Right kidney (tissue), 1 donor: ENCODE results near the gene GKN1.

Experiments
- DNase-seq: peaks from one replicate; pipeline ENCODE4 v3.0.0-alpha.2; 2016

GKN1 gene

DNA sequence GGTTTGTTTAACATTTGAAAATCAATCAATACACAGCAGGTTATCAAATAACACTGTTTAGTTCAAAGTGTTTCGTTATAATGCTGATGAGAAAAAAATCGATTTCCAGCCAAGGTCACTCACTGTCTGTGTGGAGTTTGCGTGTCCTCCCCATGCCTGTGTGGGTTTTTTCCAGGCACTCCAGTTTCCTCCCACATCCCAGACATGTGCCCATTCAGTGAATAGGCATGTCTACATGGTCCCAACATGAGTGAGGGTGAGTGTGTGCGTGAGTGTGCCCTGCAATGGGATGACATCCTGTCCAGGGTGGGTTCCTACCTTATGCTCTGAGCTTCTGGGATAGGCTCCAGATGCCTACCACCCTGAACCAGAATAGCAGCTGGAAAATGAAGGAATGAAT lies 13.1 kb upstream of the GKN1 start:
- no peak for DNase-seq

DNA sequence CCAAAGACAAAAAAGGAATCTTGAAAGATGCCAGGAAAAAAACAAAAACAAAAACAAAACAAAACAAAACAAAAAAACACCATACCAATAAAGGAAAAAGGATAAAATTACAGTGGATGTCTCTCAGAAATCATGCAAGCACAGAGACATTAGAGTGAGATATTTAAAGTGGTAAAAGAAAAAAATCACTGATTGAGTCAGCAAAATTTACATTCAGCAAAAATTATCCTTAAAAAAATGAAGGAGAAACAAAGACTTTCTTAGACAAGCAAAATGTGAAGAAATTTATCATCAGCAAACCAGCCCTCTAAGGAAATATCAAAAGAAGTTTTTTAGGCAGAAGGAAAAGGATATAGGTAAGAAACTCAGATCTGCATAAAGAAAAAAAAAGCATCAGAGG lies 10.2 kb upstream of the GKN1 start:
- no peak for DNase-seq

DNA sequence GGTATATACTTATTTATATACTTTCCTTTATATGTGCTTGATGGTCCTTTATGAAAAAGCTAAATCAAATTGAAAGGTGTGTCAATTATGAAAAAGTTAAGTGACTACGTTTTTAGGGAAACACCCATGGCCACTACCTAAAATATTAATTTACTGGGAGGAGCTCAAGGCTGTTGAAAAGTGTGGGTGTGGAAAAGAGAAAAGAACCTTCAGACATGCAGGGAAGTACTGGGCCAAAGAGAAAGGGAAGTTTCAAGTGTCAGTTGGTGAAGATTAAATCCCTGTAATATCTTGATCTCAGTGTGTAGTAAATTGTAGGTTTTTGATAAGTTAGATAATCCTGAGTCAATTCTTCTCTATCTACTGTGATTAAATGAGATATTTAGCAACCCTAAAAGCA lies 6.2 kb upstream of the GKN1 start:
- no peak for DNase-seq

DNA sequence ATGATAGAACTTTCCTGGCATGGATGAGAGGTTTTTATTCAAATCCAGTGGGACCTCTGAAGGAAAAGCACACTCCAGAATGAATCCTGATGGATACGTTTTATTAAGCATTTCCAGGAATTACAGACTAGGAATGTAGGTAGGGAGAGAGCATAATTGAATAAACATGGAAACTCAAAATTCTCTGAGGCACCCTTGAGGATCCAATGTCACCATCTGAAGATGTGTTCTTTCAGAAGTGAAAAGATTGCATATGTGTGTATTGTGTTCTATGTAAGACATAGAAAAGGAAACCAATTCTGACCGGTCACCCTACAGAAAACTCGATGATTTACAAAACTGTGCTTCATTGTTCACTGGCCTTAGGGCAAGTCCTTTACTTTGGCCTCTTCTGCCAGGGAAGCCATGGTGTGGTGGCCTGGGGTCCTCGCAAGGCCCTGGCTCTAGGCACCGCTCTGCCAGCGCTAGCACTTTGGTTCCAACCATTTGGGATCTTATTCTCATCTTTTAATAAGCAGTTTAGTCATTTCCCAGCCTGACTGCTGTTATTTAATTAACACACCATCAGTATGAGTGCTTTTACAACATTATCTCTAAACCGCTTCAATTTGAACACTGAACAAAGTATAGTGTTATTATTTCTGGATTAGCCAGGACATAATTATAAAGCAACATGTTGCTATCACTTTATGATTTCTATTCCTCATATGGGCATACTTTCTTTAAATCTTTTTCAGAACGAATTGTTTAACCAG lies 4.5 kb upstream of the GKN1 start:
- DNase-seq: no peak

DNA sequence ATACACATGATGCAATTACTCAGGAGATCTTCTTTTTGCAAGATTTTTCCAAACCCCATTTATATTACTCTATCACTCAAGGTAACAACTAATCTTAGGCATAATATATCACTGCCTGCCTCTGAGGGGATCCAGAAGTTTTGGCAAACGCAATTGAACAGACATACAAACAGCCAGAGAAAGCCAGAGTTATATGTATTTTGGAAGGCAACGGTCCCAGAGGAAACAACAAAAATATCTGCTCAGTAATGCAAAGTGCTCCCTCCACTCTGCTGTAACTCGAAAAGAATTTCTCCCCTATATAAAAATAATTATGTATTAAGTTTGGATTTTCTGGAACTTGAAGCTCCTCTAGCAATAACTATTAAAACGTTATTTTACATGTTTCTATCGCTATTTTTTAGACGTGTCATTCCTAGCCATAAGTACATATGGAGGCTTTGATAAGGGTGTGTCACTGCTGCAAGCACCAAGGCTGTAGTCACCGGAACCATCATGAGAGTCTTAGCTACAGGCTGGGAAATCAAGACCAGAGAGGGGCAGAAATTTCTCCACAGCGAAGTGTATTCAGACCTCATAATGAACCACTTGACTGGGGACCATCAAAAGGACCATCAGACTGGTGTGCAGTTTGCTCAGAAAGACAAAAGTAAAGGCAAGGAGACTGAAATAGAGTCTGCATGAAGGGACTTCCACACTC lies 3.7 kb upstream of the GKN1 start:
- DNase-seq: no peak

- DNase-seq: no peak
Measured at GRCh38 chr2:68971591-68972231, 2.7 kb upstream of the GKN1 start.

DNA sequence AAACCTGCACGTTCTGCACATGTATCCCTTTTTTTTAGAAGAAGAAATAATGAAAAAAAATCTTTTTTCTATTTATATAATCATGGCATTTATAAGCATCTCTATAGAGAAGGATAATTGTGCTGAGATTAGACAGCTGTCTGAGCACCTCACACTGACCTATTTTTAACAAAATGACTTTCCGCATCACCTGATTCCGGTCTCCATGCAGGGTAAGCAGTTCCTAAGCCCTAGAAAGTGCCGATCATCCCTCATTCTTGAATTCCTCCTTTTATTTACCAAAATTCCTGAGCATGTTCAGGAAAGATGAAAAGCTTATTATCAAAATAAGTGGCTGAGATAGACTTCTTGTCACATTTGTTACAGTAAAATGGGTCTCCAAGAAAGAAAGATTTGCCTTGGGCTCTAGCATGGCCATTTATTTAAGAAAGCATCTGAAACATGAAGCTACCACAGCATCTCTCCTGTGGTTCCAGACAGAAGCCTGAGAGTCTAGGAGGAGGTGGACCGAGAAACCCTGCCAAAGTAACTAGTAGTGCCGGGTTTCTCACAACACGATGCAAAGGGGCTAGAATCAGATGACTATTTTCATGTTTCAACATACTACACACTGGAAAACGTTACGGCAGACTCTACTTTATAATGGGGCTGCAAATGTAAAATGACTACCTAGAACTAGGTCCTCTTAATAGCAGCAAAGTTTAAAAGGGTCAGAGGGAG lies 670 bp downstream of the GKN1 start:
- DNase-seq: no peak

- DNase-seq: no peak
Measured at GRCh38 chr2:68975844-68976243, 1.4 kb downstream of the GKN1 start.

GRCh38 chr2:68977453-68977852 lies 3.0 kb downstream of the GKN1 start:
- DNase-seq: no peak

DNA sequence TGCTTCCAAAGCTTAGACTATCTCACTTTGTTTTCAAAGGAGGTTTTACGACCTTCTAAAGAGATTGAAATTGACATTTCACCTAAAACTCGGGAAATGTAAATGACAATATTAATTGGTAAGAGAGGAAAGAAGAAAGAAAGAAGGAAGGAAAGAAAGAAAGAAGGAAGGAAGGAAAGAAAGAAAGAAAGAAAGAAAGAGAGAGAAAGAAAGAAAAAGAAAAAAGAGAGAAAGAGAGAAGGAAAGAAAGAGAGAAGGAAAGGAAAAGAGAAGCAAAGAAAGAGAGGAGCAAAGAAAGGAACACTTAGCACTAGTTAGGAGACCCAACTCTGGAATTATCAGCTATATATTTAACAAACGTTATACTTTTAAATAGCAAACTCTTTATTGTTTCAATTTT lies 3.7 kb downstream of the GKN1 start:
- no peak for DNase-seq

GRCh38 chr2:68980956-68981355 lies 6.5 kb downstream of the GKN1 start:
- DNase-seq: no peak

- DNase-seq: no peak
Measured at GRCh38 chr2:68987021-68987503, 12.6 kb downstream of the GKN1 start.

GRCh38 chr2:68989035-68989434 lies 14.6 kb downstream of the GKN1 start:
- no peak for DNase-seq

- no peak for DNase-seq
Measured at GRCh38 chr2:68992341-68992740, 17.9 kb downstream of the GKN1 start.

GRCh38 chr2:68992933-68993332 lies 18.5 kb downstream of the GKN1 start:
- DNase-seq: no peak

DNA sequence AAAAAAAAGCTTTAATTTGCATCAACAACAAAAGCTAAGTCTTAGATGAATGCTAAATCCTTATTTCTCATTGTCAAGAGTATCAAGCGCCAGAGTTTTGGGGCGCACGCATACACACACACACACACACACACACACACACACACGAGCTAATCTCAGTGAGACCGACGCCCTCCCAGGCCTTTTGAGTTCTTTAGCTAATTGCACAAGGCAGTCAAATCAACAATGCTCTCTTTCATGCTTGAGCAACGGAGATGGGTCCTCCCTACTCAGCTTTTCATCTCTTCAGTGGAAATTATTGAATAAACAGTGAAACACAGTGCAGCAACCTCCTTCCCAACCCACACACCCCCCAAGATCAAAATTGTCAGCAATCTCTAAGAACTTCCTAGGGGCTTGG lies 19.2 kb downstream of the GKN1 start:
- DNase-seq: no peak

DNA sequence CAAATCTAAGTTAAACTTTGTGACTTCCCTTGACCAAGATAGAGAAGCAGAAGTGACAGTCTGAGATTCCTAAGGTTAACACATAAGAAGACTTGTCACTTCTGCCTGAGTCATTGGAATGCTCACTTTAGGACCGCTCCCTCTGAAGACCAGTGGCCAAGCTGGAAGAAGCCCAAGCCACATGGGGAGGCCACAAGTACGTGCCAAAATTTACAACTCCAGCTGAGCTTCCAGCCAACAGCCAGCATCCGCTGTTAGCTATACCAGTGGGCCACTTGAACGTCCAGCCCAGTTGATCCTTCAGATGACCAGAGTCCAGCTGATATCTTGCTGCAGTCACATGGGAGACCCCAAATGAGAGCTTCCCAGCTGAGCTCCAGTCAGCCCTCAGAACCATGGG lies 20.4 kb downstream of the GKN1 start:
- no peak for DNase-seq

DNA sequence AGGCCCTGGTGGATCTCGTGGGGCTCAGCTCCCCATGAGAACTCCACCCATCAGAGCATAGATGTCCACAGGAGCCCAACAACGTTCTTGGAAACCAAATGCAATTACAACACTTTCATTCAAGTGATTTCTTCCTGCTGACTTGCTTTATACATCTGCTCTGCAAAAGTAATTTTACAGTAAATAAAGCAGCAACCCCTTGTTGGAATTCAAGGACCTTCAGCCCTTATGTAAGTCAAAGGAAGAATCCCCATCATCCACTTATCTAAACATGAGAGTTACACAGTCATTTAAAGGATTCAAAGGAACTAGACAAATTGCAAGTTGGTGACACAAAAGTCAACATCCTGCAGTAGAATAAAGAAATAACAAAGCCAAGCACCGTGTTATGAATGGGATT lies 21.5 kb downstream of the GKN1 start:
- no peak for DNase-seq

- no peak for DNase-seq
Measured at GRCh38 chr2:68997401-68997800, 23.0 kb downstream of the GKN1 start.

DNA sequence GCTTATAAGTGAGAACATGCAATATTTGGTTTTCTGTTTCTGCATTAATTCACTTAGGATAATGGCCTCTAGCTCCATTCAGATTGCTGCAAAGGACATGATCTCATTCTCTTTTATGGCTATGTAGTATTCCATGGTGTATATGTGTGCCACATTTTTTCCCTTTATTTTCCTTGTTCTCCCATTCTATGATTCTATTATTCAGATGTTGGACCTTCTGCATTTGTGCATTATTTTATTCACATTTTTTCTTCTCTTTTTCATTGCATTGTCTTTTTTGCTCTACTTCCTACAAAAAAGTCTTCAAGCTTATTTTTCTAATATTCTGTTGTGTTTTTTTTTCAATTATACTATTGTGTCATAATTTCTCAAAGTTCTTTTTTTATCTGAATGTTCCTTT lies 27.4 kb downstream of the GKN1 start:
- DNase-seq: no peak

DNA sequence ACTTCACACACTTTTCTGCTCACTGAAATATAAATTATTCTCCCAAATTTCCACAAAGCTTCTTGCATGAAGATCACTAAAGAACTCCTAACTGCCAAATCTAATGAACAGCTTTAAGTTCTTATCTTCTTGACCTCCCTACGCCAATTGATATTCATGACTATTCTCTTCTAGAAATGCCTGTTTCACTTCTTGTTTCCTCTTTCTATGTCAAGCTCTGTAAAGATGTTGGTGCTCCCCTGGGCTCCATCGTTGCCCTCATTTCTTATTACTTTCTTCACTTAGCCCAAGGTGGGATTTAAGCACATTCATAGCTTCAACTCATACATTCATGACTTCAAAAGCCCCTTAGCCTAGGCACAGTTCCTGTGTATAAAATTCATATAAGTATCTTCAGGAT lies 29.3 kb downstream of the GKN1 start:
- DNase-seq: no peak

DNA sequence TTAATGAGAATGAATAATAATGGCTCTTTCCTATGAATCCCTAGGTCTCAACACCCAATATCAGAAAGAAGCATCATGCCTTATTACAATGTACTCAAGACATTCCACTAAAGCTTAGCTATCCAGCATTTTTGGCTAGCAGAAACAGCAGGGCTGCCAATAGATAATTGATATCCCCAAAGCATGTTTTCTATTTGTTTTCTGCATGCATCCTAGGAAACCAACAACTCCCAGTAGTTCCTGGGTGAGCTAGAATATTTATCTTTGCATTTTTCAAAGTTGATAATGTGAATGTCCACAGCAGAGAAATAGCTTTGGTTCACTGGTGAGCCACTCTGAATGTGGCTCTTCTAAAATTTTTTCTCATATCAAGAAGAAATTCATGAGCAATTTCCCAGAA lies 32.7 kb downstream of the GKN1 start:
- no peak for DNase-seq

GRCh38 chr2:69007603-69008002 lies 33.2 kb downstream of the GKN1 start:
- DNase-seq: no peak
